T-helper 22 cell (primary cell): Measurements from ENCODE around the gene TM9SF2.
"Not testable (repeated sequence)": the region's sequence is repeated elsewhere in the genome, so short reads cannot be mapped to it uniquely, and the experiment has no call there.

ENCODE experiments used
- DNase-seq: peaks from one replicate; pipeline ENCODE4 v3.0.0-alpha.2; 2020; ENCODE audit warnings: low read depth

The TM9SF2 gene

DNA sequence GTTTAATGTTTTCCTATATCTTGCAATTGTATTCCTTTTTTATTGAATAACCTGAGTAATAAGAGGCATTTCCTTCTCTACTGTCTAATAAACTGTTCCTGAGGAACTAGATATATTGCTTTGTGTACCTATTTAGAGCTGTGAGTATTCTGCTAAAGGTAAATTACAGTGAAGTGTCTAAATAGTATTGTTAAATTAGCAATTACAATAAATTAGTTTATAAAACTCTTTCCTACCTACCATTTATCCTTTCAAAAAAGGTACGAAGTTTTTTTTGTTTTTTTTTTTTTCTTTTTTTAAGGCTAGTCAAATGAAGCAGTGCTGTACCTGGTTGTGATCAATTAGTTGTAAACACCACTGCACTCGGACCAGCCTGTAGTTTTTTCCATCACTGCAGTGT lies 34.8 kb downstream of the TM9SF2 start:
- no peak for DNase-seq

DNA sequence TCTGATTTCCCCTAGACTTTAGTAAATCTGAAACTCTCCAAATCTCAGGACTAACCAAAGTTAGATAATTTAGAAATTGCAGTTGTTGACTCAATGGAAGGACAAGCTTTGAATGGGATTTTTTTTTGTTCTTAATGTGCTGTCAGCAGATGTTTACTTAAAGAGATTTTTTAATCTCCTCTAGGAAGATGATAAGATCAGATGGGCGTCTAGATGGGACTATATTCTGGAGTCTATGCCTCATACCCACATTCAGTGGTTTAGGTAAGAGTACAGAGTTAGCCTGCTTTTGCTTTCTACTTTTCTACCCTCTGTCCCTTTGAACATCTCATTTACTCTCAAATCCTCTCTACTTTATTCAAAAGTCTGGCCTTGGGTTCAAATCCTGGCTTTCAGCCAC lies 39.3 kb downstream of the TM9SF2 start:
- no peak for DNase-seq

DNA sequence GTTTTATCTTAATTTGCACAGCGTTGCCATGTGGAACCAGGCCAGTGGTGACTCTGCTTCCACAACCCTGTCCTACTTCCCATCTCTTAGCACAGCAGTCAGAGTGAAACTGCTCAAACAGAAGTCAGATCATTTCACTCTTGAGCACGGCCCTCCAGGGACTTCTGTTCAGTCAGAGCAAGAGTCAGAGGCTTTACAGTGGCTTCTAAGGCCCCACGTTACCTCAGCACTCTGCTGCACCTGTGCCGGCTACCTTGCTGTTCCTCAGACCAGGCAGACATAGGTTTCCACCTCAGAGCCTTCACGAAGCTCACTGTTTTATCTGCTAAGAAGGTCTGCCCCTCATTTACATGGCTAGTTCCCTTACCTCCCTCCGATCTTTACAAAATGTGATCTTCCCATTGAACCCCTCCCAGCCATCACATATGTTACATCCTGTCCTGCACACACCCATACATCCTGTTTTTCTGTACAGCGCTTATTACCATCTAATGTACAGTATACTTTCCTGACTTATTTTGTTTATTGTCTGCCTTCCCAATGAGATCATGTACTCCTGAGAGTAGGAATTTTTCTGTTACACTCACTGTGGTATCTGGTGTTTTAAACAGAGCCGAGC lies 41.6 kb downstream of the TM9SF2 start:
- DNase-seq, result no peak

DNA sequence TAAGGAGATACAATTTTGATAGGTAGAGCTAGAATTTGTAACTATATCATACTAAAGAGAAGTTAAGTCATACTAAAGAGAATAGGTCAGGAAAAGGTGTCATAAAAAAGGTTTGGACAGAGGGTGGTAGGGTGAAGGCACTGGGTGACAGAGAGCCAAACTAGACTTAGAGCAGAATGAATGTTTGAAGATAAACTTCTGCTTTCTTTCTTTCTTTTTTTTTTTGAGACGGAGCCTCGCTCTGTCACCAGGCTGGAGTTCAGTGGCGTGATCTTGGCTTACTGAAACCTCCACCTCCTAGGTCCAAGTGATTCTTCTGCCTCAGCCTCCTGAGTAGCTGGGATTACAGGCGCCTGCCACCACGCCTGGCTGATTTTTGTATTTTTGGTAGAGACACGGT lies 44.1 kb downstream of the TM9SF2 start:
- DNase-seq, result no peak

DNA sequence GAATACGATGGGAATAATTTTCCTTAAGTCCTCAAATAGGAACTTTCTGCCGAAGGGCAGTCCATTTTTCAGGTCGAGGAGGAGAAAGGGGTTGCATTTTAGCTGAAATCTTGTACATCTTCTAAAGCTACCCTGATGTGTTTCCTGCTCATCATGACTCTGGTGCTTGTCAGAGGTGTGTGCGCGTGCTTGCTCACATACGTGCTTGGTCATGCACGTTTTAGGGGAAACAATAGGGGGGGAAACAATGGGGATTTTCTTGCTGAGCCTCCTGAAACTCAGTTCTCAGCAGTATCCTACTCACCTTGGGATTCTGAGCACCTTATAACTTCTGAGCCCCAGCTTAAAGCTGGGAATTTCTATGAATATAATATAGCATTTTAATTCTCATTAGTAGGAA lies 44.7 kb downstream of the TM9SF2 start:
- no peak for DNase-seq

DNA sequence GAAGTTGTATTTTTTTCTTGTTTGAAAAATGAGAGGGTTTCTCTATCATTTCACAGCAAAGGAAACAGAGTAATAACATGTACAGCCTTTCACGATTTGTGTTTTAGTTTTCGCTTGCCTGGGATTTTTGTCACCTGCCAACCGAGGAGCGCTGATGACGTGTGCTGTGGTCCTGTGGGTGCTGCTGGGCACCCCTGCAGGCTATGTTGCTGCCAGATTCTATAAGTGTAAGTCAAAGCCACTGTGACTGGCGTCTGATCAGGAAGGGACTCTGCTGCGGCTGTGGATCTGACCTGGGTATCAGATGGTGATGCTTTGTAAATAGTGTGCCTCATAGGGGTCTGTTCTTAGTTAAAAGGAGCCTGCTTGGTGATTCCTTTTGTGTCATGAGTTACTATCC lies 45.6 kb downstream of the TM9SF2 start:
- DNase-seq, result no peak

DNA sequence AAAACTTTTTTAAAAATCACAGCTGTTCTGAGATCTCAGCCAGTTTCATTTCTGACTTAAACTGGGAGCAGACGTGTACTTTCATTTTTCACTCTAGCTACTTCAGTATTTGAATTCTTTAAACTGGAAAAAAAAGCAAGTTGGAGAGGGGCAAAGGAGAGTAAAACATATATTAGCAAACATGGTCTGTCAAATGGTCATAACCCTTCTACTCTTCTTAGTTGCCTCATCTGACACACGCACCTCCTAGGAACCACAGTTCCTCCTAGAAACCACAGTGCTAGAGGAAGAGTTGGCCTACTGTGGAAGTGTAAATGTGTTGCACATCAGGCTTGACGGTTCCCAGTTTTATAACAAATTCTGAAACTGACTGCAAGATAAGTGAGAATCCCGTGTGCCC lies 47.2 kb downstream of the TM9SF2 start:
- DNase-seq, result no peak

DNA sequence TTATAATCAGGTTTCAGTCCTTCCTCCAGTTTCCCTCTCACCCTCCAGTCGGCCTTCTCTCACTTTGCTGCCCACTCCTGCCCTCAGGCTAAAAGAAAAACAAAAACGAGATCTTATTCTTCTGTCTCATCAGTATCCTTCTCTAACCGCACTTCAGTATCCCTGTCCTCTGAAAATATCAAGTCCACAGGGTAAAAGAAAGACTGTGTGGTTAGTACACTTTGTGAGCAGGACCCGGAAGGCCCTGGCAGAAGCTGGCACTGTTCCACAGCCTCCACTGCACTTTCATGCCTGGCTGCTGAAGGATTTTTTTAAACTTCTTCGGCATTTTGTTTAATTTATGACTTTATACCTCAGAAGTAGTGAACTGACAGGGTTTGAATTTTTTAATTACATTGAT lies 51.8 kb downstream of the TM9SF2 start:
- no peak for DNase-seq

DNA sequence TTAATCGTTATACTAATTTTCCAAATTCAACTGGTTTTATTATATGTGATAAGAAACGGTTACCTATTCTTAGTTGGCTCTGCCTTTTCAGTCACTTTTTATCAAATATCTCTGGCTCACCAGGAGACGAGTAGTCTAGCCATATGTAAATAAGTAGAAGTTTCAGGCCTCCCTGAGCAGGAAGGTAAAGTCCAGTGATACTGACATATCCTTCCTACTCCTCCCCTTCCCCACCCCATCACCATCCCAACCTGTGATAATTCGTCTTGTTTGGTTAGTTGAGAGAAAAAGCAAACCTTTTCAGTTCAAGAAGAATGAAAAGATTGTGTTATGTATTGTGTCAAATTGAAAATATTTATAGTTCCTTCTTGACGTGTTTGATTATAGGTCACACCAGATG lies 53.9 kb downstream of the TM9SF2 start:
- DNase-seq, result no peak

DNA sequence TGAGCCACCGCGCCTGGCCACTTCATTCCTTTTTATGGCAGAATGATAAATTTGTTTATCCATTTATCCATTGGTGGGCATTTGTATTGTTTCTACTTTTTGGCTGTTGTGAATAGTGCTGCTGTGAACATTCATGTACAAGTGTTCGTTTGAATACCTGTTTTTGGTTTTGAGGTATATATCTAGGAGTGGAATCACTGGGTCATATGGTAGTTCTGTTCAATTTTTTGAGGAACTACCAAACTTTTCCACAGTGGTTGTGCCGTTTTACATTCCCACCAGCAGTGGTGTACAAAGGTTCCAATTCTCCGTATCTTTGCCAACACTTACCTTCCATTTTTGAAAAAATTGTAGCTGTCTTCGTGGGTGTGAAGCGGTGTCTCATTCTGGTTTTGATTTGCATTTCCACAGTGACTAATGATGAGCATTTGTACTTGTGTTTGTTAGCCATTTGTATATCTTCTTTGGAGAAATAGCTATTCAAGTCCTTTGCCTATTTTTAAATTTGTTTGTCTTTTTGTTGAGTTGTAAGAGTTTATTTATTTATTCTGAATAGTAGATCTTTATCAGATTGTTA lies 55.7 kb downstream of the TM9SF2 start:
- no peak for DNase-seq

DNA sequence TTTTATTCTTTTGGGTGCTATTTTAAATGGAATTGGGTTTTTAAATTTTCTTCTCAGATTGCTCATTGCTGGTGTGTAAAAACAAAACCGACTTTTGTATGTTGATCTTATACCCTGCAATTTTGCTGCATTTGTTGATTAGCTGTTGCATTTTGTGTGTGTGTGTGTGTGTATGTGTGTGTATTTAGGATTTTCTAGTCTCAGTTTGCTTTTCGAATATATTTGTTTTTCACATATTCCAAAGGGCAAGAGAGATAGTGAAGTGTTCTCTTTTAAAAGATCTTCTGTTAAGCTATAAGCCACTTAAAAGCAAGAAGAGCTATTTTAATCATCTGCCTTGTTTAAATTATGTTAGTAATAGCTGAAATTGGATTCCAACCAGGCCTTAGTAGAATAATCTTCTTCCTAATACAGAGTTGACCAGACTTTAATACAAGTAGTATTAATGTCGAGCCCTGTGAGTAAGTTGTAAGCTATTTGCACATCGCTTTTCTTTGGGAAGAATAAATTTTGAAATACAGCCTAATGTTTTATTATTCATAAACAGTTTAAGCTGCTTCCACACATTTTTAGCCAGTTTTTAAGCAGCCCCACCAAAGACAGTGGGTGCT lies 57.4 kb downstream of the TM9SF2 start:
- DNase-seq, result no peak

DNA sequence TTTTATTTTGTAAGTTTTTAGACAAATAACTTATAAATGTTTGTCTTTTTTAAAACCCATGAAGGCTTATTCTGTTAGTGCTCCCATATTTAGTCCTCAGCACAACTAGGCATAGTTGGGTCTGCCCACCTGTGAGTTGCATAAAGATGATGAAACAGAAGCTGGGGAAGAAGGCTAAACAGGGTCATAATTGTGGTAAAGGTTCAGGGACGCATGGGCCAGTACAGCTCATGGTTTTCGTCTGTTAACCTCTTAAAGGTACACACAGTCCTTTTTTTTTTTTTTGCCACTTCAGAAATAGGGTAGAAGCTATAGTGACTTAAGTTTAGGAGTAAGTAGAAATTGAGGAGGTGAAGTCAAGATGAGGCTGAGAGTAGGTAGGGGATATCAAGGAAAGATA lies 58.3 kb downstream of the TM9SF2 start:
- no peak for DNase-seq

DNA sequence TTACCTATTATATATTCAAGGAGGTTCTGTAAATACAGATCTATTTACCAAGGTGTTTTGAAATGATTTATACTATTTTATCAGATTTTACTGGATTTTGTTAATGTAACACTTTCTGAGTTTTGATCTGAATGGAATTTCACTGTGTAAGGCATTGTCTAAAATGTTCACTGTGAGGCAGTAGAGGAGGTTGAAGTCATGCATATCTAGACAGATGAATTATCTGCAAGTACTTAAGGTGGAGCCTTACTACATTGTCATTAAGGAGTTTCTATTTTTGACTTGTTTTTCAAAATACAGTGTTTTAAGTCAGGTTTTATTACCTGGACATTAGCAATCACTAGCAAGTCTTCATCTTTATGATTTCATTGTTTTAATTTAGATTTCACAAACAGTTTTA lies 62.1 kb downstream of the TM9SF2 start:
- no peak for DNase-seq

DNA sequence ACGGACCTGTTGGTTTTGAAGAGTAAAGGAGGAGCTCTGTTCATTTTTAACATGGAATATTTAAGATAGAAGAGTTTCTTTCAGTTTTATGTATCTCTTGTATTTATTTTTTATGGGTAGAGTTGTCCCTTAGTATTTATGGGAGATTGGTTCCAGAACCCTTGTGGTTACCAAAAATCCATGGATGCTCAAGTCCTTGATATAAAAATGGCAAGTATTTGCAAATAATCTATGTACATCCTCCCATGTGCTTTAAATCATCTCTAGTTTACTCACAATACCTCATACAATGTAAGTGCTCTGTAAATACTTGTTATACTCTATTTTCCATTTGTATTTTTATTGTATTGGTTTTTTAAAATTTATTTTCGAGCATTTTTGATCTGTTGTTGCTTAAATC lies 63.1 kb downstream of the TM9SF2 start:
- DNase-seq, result no peak

DNA sequence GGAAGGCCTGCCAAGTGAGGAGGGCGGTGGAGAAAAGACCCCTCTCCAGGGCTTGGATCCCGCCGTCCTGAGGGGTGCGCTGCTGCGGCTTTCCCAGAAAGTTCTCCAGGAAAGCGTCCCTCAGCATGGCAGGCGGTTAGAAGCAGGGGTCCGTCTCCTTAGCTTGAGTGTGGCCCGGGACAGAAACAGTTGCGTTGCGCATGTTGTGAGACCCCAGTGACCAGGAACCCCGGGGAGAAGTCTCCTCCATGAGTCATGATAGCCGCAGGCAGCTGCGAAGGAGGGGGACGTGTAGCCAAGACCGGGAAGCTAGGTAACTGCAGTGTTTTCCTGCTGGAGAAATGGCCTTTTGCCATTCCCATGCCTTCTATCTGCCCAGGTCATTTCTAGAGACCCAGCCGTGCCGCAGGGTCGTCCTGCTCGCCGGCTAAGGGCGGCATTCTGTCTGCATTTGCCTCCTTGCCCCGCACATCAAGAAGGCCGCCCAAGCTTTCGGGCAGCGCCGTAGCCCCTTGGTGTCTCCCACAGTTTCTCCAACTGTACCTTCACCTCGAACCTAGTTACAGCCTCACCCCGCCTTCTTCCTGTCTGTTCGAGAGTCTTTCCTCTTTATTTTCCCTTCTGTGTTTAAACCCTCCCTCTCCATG lies 64.3 kb downstream of the TM9SF2 start:
- DNase-seq, result no peak

DNA sequence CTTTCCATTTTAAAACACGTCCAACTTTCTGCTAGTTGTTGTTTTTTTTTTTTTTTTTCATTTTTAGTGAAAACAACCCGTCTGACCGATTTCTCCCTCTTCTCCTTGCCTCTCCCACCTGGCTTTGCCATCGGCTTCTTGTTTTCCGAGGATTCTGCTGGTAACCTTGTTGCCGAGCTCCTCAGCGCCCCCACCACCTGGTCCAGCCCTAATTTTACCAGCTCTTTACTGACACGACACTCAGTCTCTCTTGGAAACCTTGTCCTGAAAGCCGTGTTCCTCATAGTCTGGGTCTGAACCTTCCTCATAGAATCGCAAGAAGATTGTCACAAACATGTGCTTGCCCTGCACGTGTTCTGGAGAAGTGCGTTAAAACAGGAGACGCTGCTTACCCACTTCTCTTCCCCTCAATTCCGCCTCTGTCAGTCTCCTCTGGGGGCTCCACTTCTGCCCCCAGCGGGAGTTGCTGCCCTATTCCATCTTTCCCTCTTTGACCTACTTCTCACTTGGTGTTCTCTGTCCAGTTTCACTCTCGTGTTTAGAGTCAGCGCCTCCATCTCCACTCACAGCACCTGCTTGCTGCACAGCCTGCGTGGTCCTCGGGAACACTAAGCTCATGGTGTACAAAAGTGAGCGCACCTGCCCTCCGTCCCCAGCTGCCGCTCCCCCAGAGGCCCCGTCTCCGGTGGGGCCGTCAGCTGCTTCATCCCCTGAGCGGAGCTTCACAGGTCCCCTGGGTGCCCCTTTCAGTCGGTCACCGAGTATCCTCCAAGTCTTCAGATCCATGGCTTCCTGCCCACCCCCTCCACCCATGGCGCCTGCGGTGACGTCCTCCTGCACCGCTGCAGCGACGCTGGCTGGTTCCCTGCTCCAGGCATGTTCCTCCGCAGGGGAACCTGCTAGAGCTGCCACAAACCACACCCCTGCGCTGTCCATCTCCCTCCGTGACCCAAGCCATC lies 65.1 kb downstream of the TM9SF2 start:
- DNase-seq, result no peak

DNA sequence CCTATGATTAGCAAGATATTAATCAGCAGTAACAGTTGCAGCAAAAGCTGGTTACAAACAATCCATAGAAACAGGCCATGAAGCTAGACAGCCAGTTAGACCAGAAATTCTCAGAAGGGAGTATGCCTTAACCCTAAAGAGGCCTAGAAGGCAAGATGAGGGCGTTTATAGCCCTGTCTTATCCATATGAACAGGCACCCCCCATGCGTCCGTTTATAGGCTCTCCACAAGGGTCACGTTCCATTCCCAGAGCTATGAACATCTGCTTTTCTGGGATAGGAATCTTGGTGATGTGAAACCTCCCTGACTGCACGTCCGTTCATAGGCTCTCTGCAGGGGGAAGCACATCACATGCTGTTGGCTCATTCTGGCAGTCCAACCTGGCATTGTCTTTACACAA lies 67.6 kb downstream of the TM9SF2 start:
- DNase-seq, result not testable (repeated sequence)

DNA sequence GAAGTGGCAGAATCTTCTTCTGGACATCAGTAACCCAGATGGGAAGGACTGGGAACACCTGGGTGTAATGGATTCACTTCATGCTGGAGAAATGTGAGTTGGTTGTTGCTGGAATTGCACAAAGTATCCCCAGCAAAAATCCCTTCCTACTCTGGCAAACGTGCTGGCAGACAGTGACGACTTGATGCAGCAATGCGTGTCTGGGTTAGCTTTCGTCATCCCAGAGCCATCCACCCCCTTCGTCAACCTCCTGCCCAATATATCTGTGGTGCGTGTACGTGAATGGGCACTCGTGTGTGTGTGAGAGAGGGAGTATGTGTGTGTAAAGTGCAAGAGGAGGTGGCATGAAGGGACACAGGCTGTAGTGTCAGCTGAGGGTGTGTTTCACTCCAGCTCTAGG lies 70.9 kb downstream of the TM9SF2 start:
- DNase-seq, result no peak

DNA sequence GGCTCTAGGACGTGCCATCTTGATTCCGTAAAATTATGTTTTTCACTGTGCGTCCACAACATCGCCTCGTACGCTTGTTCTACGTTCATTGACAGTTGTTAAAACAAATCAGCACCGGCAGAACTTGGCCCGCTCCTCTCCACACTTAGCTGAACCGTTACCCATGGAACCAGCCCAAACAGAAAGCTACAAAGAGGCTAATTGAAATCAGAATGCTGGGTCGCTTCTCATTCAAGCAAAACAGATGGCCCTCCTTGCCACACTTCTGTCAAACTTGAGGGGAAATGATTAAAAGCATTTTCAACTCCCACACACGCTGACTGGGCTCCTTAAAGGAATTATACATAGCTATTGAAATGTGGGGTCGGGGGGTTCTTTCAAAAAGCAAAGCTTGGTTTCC lies 71.6 kb downstream of the TM9SF2 start:
- DNase-seq, result no peak

DNA sequence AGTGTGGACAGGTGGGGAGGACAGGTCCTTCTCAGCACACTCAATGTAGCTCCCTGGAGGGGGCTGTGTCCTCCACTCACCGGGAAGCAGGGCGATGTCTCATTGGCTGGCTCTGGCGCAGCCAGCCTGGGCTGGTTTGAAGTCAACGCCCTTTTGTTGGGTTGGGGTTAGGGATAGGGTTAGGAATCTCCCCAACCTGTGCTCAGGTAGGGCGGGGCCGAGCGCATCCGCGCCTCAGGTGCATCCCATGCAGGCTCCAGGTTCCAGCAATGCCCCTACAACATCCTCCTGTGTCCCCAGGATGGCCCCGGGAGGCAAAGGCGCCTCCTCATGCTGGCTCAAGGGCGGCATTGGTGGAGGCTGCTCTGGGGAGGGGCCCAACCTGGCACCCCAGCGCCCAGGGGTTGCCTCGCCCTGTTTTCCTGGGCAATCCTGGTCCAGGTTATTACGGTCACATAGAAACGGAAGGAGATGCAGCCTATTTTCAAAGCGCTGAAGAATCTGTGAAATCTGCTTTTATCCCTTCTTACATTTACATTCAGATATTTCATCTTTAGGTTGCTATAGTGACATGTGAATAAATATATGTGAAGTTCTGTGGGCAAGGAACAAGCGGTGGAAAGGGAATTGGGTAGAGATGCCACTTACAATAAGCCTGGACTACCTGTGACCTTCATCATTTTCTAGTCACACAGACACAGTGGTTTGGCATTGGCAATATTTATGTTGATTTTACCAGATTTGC lies 74.3 kb downstream of the TM9SF2 start:
- no peak for DNase-seq
